ENCODE measurements around the gene SEPTIN12.

GRCh38 chr16:4825196-4825595, 37.1 kb upstream of the SEPTIN12 start:
- no peak for TF ChIP-seq POLR2A (IDR thresholded peaks at IDR 0.05)
- TF ChIP-seq, protein P1, sequence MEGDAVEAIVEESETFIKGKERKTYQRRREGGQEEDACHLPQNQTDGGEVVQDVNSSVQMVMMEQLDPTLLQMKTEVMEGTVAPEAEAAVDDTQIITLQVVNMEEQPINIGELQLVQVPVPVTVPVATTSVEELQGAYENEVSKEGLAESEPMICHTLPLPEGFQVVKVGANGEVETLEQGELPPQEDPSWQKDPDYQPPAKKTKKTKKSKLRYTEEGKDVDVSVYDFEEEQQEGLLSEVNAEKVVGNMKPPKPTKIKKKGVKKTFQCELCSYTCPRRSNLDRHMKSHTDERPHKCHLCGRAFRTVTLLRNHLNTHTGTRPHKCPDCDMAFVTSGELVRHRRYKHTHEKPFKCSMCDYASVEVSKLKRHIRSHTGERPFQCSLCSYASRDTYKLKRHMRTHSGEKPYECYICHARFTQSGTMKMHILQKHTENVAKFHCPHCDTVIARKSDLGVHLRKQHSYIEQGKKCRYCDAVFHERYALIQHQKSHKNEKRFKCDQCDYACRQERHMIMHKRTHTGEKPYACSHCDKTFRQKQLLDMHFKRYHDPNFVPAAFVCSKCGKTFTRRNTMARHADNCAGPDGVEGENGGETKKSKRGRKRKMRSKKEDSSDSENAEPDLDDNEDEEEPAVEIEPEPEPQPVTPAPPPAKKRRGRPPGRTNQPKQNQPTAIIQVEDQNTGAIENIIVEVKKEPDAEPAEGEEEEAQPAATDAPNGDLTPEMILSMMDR (IDR thresholded peaks at IDR 0.05): no peak

Data from testis (tissue), 2 donors.